NCI-H82 treated with DMSO at 0.1 percent for 48 hours (cell line): Measurements from ENCODE around the gene RPL7A.
"Not testable (repeated sequence)": the region's sequence is repeated elsewhere in the genome, so short reads cannot be mapped to it uniquely, and the experiment has no call there.

Experiments
- DNase-seq: peaks from one replicate; lab custom pipeline; 2025; ENCODE audit not compliant: unreplicated experiment; lab: John Stamatoyannopoulos, UW

Gene RPL7A

DNA sequence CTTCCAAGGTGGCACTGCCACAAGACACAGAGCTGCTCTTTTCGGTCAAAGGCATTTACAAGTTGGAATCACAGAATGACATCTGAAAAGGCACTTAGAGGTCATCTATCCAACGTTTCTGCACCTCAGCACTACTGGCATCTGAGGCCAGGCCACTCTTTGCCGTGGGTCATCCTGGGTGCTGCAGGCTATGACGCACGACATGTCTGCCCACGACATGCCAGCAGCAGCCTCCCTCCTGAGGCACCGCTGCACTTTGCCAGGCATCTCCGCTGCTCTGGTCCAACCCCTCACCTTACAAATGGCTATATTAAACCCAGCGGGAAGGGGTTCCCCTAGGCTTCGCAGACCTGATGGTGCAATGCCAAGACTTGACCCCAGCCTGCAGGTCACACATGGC is 19.8 kb downstream of the RPL7A start:
- no peak for DNase-seq

DNA sequence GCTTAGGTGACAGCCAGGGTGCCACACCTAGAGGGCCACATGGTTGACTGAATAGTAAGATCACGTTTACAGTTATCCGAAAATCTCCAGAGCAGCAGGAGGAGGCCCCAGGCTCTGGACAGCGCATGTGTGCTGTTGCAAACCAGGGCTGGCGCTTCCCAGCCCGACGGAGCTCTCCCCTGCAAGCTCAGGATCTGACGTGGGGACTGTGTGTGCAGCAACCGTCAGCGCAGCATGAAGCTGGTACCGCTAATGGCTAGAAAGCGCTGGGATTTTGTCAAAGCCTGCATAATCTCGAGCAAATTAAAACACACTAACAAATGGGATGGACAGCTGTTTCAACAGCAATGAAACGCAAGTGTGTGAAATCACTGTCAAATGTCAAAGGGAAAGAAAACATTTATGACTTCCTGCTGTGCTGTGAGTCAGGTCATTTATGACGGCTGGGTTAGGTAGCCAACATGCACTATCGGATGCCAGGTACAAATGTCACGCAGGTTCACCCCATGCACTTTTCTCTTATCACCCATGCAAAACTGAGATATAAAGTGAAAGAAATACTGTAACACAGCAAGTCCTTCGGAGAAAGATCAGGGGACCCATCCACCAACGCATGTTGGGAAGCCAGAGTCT is 20.3 kb downstream of the RPL7A start:
- no peak for DNase-seq

DNA sequence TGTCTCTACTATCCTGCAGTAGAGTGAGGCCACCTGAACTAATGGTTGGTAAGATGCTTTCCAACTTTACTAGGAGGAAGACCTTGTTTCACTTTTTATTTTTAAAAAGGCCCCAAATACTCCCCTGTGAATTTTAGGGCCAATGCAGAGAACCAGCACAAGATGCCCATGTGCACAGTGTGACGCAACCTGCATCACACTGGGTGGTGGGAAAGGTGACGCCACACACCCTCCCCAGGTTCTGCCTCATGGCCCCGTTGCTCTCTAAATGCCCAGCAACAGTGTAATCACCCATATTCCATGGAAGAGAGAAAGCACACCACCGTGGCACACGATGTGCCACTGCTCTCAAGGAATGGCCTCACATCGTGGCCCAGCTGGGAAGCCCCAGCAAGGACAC is 21.4 kb downstream of the RPL7A start:
- no peak for DNase-seq

DNA sequence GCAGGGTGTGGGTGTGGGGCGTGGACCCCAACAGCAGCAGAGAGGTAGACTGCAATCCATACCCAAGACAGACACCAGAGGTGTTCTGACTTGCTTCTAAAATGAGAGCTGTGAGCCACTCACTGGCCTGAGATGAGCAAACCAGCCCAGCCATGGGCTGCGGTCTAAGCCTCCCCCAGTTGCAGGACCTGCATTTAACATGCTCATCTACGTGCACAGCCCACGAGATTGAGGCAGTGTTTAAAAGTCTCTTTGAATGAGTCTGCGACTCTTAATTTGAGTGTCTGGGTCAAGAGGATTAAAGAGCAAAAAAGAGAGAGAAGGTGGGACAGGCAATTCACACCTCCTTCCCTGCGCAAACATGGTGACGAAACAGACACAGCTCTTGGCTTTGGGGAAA is 21.9 kb downstream of the RPL7A start:
- DNase-seq: no peak

DNA sequence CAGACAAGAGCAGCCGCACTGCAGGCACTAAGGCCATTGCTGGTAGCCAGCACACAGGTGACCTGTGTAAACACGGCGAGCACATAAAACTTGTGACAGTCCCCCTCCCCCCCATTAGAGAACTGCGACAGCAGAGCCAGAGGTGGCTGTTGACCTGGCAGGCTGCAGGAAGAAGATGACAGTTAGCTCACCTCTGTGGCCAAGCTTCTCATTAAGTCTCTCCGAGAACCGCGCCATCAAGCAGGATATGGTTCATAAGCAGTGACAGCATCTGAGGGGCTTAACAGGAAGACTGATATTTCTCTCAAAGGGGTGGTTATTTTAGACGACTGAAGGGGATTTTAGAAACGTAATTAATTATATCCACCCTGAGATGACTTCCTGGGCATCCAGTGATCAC is 22.7 kb downstream of the RPL7A start:
- no peak for DNase-seq

DNA sequence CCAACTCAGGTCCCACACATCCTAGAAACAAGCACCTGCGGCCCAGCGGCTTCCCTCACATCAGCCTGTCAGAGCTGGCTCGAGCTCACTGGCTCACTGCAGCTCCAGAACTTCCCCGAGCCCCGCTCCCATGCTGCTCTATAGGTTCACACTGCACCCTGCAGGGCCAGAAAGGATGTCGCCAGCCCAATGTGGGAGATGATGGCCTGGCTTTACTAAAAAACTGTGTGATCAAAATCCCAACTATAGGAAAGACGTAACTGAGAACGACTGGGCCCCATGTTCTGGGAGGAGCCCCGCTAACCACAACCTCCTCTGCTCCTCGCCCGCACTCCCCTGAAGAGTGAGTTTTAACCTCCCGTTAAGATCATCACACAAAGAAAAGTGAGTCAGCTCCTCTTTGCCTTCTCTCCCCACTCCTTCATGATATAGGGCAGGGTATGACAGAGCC is 23.3 kb downstream of the RPL7A start:
- DNase-seq: no peak

DNA sequence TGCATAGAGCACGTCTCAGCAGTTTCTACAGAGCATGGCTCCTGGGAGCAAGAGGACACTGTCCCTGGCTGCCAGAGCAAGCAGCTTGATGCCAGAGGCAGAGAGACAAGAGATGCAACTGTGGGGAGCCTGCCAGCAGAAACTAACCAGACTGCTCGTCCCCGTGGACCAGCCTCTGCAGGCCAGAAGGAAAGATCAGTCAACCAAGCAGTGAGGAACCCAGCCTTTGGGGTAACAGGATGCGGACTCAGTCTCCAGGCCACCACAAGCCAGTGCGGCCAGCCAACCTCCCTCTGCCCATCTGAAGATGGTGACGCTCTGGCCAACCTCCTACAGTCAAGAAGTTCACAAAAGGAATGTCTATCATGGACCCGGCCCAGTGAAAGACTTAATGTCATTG is 24.1 kb downstream of the RPL7A start:
- DNase-seq: no peak

DNA sequence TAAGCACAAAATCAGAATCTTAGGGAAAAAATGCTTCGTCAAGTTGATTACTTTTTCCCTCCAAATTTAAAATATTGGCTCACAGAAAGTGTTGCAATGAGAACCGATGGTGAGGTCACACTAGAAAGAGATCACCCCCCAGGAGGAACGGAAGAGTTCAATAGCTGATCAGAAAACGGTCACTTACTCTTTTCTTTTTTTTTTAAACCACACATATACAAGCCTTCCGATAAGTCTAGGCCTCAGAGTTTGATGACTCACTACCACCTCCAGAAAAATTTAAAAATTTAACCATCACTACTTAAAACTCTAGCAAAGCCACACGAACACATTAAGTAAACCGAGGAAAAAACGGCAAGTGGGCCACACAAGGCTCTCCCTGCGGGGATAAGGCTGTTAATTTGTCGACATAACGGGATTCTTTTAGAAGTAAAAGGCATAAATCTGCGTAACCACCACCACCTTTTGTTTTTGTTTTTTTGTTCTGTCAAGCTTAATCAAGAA is 26.6 kb downstream of the RPL7A start:
- DNase-seq: no peak

DNA sequence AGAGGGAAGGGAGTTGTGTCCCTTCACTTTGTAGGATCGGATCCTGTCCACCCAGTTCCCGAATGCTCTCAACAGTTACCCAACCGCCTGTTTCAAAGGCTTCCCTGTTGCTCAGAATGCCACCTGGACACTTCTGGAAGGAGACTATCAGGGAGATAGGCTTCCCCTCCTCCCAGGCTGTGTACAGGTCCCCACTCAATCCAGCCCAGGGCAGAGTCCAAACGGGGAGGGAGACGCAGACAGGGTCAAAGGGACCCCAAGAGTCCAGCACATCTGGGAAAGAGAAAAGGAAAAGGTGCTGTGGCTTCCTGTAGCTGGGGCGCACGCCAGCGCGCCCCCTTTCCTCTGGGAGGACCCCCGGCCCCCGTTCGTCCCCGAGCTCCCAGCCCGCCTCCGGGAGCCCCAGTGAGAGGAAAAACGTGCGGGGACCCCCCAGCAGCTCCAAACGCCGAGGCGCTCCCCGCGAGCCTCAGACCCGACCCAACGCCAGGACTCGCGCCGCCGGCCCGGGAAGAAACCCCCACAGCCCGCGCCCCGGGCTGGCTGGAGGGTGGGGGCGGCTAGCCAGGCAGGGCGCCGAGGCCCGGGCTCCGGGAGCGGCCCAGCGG is 27.2 kb downstream of the RPL7A start:
- DNase-seq: no peak

DNA sequence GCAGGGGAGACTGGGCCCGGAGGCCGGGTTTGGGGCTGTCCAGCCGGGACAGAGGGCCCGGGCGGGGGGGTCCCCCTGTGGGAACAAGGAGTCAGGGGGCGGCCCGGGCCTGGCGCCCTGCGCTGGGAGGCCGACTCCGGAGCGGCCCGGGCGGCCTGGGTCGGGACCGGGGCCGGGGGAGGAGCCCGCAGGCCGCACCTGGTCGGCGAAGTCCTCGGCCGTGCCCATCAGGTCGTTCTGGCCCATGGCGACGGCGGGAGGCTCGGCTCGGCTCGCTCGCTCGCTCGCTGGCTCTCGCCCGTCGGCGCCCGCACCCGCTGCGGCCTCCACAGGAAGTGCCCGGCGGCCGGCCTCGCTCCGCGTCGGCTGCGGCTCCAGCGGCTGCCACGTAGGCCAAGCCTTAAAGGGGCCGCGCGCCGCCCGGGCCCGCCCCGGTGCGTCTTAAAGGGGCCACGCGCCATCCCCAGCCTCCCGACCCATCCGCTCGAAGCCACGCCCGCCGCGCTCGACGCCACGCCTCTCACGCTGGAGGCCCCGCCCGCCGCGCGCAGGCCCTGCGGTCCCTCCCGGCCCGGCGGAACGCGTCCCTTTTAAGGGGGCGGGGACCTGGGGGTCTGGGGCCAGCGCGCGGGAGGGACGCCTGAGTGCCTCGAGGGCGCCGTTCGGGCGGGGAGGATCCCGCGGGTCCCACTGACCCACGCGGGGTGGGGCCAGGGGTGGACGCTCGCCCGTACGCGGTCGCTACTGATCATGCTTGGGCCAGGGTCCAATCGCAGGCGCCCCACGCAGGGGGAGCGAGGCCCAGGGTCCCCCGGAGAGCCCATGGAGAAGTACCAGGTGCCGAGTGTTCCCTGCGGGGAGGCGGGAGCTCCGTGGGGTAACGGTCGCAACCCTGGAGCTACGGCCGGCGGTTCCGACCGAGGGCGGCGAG is 28.0 kb downstream of the RPL7A start, which contains the start of the genes STKLD1 and SURF4:
TSS of gene STKLD1 (plus strand) at position 643 of the 931 bp plus-strand sequence. CDS start at position 751, 108 bp downstream.
TSS of gene SURF4 (minus strand) at position 337 of the 931 bp plus-strand sequence. CDS start at position 246, 91 bp downstream.
- peak; percentile 80 for DNase-seq

DNA sequence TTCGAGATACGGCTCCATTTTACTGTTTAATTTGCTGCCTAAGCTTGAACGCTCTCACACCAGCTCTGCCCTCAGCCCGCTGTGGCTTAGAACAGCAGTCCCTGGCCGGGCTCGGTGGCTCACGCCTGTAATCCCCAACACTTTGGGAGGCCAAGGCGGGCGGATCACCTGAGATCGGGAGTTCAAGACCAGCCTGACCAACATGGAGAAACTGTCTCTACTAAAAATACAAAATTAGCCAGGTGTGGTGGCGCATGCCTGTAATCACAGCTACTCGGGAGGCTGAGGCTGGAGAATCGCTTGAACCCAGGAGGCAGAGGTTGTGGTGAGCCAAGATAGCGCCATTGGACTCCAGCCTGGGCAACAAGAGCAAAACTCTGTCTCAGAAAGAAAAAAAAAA is 29.3 kb downstream of the RPL7A start:
- not testable (repeated sequence) for DNase-seq

DNA sequence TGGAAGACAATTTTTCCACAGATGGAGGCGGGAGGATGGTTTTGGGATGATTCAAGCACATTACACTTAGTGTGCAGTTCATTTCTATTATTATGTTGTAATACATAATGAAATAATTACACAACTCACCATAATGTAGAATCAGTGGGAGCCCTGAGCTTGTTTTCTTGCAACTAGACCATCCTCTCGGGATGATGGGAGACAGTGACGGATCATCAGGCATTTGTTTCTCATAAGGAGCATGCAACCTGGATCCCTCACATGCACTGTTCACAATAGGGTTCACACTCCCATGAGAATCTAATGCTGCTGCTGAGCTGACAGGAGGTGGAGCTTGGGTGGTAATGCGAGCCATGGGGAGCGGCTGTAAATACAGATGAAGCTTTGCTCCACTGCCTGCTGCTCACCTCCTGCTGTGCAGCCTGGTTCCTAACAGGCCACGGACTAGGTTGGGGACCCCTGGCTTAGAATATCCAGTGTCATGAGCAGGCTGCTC is 29.8 kb downstream of the RPL7A start:
- DNase-seq: no peak

DNA sequence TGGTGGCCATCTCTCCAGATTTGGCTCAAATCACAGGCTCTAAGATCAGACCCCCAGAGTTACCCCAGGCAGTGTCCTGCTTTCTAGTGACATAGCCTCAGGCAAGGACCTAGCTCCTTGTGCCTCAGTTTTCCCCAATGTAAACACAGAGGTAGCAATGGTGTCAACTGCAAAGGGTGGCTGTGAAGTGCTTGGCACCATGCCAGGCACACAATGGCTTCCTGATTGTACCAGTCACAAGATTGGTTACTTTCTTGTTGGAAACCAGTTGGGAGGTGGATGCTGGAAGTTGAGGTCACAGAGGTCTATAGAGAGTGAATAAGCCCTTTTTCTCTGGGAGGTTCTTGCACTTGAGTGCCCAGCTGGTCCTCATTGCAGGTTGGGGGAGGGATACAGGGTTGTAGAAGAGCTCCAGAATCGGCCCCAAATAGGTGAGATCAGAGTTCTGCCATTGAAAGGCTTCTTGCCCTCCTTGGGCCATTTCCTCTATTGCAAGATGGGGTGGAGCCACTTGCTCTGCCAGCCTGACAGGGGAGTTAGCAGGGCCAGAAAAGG is 30.5 kb downstream of the RPL7A start:
- no peak for DNase-seq

DNA sequence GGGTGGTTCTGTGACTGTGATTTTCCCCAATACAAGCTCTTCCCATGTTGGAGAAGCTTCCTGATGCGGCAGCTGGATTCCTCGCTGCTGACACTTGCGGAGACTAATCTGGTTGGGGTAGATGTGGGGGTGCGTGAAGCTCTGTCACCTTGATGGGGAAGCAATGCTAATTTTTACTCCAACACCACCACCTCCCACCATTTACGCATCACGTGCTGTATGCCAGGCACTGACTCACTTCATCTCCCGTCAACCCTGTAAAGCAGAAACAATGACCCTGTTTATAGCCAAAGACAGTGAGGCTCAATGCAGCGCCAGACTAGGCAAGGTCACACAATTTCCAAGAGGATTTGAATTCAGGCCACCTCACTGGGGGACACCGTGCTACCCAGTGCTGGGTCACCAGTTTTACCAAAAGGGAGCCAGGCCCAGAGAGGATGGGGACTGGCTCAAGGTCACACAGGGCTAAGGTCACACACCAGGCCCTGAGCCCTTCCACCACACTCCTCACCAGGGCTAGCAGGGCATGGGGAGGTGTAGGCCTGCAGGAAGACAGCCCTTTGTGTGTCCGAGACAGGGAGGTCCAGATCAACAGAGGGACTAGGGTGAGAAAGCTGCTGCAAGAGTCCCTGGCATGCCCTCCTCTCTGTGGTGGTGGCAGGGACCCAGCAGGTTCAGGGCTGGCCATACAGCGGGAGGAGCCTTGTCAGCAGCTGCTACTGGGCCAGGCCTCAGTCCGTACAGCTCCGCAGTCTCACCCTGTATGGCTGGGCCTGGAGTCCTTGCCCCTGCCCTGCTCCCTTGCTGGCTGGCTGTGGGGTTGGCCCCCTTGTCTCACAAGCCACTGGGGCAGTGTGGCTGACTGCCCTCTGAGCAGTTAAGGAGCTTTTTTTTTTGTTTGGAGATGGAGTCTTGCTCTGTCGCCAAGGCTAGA is 31.4 kb downstream of the RPL7A start:
- no peak for DNase-seq

DNA sequence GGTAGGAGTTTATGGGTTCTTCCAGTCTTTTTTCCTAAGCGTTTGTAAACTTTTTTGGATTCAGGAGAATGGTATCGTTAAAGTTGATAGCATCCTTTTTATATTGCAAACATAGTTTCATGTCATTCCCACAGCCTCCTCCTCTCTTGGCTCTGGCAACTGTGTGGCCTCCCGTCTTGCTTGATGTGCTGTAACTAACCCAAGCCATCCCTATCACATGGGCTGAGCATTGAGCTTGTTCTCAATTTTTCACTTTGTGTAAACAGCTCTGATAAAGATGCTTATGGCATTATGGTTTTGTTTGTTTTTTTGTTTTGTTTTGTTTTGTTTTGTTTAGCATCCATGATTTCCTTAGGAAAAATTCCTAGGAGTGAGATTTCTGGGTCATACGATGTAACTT is 32.7 kb downstream of the RPL7A start:
- no peak for DNase-seq

DNA sequence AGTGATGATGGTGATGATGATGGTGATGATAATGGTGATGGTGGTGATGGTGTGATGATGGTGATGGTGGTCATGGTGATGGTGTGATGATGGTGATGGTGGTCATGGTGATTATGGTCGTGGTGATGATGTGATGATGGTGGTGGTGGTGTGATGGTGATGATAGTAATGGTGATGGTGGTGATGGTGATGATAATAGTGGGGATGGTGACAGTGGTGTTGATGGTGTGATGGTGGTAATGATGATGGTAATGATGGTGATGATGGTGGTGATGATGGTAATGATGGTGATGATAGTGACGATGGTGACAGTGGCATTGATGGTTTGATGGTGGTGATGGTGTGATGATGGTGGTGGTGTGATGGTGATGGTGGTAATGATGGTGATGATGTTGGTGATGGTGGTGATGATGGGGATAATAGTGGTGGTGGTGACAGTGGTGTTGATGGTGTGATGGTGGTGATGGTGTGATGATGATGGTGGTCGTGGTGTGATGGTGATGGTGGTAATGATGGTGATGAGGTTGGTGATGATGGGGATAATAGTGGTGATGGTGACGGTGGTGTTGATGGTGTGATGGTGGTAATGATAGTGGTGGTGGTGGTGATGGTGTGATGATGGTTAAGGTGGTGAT is 34.6 kb downstream of the RPL7A start:
- no peak for DNase-seq

DNA sequence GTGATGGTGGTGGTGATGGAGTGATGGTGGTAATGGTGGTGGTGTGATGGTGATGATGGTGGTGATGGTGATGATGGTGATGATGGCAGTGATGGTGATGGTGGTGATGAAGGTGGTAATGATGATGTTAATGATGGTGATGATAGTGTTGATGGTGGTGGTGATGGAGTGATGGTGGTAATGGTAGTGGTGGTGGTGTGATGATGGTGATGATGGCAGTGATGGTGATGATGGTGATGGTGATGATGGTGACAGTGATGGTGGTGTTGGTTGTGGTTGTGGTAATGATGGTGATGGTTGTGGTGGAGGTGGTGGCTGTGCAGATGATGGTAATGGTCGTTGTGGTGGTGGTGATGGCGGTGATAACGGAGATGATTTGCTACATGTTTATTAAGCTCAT is 35.4 kb downstream of the RPL7A start:
- no peak for DNase-seq

DNA sequence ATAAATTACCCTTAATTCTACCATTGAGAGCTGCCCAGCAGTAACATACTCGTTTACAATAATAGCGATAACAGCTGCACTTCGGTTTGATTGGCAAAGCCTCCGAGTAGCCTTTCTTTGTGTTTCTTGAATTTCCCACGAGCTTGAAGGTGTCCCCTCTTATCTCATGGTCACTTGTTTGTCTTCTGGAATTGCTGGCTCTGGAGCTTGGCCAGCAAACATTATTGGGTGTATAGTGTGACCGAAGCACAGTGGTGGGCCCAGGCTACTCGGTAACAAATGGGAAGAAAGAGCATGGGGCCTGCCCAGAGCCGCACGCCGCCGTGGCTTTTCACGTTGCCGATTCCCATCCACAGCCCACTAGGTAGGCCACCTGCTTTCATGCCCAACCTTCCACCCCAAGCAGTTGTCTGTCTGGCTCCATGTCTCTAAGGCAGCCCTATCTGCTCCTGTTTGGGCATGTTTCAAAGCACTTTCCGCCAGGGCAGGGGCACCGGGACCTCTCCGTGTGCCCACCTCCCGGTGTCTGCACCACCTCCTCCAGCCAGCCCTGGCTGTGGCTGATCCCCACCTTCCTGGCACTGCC is 36.8 kb downstream of the RPL7A start:
- DNase-seq: no peak

DNA sequence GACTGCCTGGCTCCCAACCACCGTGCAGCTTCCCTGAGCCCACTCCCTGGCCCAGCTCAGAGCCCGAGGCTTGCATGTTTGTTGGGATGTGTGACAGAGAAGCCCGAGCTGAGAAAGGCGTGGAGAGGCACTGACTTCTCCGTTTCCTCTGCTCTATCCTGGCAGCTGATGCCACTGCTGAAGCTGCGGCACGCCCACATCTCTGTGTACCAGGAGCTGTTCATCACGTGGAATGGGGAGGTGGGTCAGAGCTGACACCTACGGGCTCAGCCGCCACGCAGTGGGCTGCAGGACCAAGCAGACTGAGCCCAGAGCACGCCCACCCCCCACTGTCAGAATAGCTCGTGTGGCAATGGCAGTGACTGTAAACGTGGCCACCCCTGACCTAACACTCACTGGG is 37.4 kb downstream of the RPL7A start:
- DNase-seq: no peak
